ENCODE measurements around the gene ABCC8.

ABCC8 gene

GRCh38 chr11:17457396-17458173 lies 19.1 kb downstream of the ABCC8 start:
- Histone ChIP-seq H3K36me3 (ENCODE audit: control insufficient read depth, insufficient read depth, low read length) (no peaks in the 10 kb centered on the region), H3K9me3 (ENCODE audit: control insufficient read depth, insufficient read depth, low read length) (peaks cover 1% of the 10 kb centered on the region; the same call in 1 of the 2 replicates), H3K4me1 (ENCODE audit: control insufficient read depth, insufficient read depth, low read length) (peaks cover 2% of the 10 kb centered on the region; the same call in 1 of the 2 replicates), H3K27me3 (ENCODE audit: control insufficient read depth, insufficient read depth, low read length) (no peaks in the 10 kb centered on the region; the same call in 1 of the 2 replicates), H3K4me3 (ENCODE audit: low read length) (no peak overlapping the region), H3K27ac (ENCODE audit: low read length) (no peak overlapping the region)
- WGBS (ENCODE audit: insufficient coverage, insufficient read length): no CpG with 5 or more reads among the region's 8 CpGs
- no peak for DNase-seq (ENCODE audit: low read depth, low spot score)

- no peaks in the 10 kb centered on the region; the same call in 1 of the 2 replicates for H3K27me3 ChIP-seq (ENCODE audit: control insufficient read depth, insufficient read depth, low read length)
- no CpG with 5 or more reads among the region's 2 CpGs for WGBS (ENCODE audit: insufficient coverage, insufficient read length)
- H3K36me3 ChIP-seq (ENCODE audit: control insufficient read depth, insufficient read depth, low read length): no peaks in the 10 kb centered on the region
- H3K4me1 ChIP-seq (ENCODE audit: control insufficient read depth, insufficient read depth, low read length): no peaks in the 10 kb centered on the region
- DNase-seq (ENCODE audit: low read depth, low spot score): no peak
- H3K27ac ChIP-seq (ENCODE audit: low read length): no peak overlapping the region
- H3K4me3 ChIP-seq (ENCODE audit: low read length): no peak overlapping the region
- no peaks in the 10 kb centered on the region for H3K9me3 ChIP-seq (ENCODE audit: control insufficient read depth, insufficient read depth, low read length)
Observed at GRCh38 chr11:17452668-17453067, 24.0 kb downstream of the ABCC8 start.

GRCh38 chr11:17449158-17449557 lies 27.5 kb downstream of the ABCC8 start:
- Histone ChIP-seq H3K27ac (ENCODE audit: low read length) (no peak overlapping the region), H3K4me1 (ENCODE audit: control insufficient read depth, insufficient read depth, low read length) (no peaks in the 10 kb centered on the region), H3K36me3 (ENCODE audit: control insufficient read depth, insufficient read depth, low read length) (no peaks in the 10 kb centered on the region), H3K27me3 (ENCODE audit: control insufficient read depth, insufficient read depth, low read length) (no peaks in the 10 kb centered on the region), H3K9me3 (ENCODE audit: control insufficient read depth, insufficient read depth, low read length) (no peaks in the 10 kb centered on the region), H3K4me3 (ENCODE audit: low read length) (no peak overlapping the region)
- WGBS (ENCODE audit: insufficient coverage, insufficient read length): no CpG with 5 or more reads among the region's 8 CpGs
- DNase-seq (ENCODE audit: low read depth, low spot score): no peak

- H3K9me3 ChIP-seq (ENCODE audit: control insufficient read depth, insufficient read depth, low read length): no peaks in the 10 kb centered on the region
- H3K36me3 ChIP-seq (ENCODE audit: control insufficient read depth, insufficient read depth, low read length): no peaks in the 10 kb centered on the region
- no peak for DNase-seq (ENCODE audit: low read depth, low spot score)
- WGBS (ENCODE audit: insufficient coverage, insufficient read length): no CpG with 5 or more reads among the region's 2 CpGs
- no peak overlapping the region for H3K27ac ChIP-seq (ENCODE audit: low read length)
- H3K4me3 ChIP-seq (ENCODE audit: low read length): no peak overlapping the region
- H3K27me3 ChIP-seq (ENCODE audit: control insufficient read depth, insufficient read depth, low read length): no peaks in the 10 kb centered on the region
- H3K4me1 ChIP-seq (ENCODE audit: control insufficient read depth, insufficient read depth, low read length): no peaks in the 10 kb centered on the region
Observed at GRCh38 chr11:17446482-17446881, 30.2 kb downstream of the ABCC8 start.

- Histone ChIP-seq H3K36me3 (ENCODE audit: control insufficient read depth, insufficient read depth, low read length) (no peaks in the 10 kb centered on the region), H3K9me3 (ENCODE audit: control insufficient read depth, insufficient read depth, low read length) (no peaks in the 10 kb centered on the region), H3K27me3 (ENCODE audit: control insufficient read depth, insufficient read depth, low read length) (no peaks in the 10 kb centered on the region), H3K4me1 (ENCODE audit: control insufficient read depth, insufficient read depth, low read length) (no peaks in the 10 kb centered on the region), H3K27ac (ENCODE audit: low read length) (no peak overlapping the region), H3K4me3 (ENCODE audit: low read length) (no peak overlapping the region)
- WGBS (ENCODE audit: insufficient coverage, insufficient read length): no CpG with 5 or more reads among the region's 5 CpGs
- DNase-seq (ENCODE audit: low read depth, low spot score): no peak
Observed at GRCh38 chr11:17445240-17445795, 31.3 kb downstream of the ABCC8 start.

GRCh38 chr11:17443926-17444690 lies 32.5 kb downstream of the ABCC8 start:
- no peak for DNase-seq (ENCODE audit: low read depth, low spot score)
- WGBS (ENCODE audit: insufficient coverage, insufficient read length): no CpG with 5 or more reads among the region's 2 CpGs
- H3K9me3 ChIP-seq (ENCODE audit: control insufficient read depth, insufficient read depth, low read length): no peaks in the 10 kb centered on the region
- H3K36me3 ChIP-seq (ENCODE audit: control insufficient read depth, insufficient read depth, low read length): no peaks in the 10 kb centered on the region
- no peak overlapping the region for H3K27ac ChIP-seq (ENCODE audit: low read length)
- no peak overlapping the region for H3K4me3 ChIP-seq (ENCODE audit: low read length)
- H3K4me1 ChIP-seq (ENCODE audit: control insufficient read depth, insufficient read depth, low read length): no peaks in the 10 kb centered on the region
- no peaks in the 10 kb centered on the region for H3K27me3 ChIP-seq (ENCODE audit: control insufficient read depth, insufficient read depth, low read length)

GRCh38 chr11:17443423-17443822 lies 33.2 kb downstream of the ABCC8 start:
- no CpG with 5 or more reads among the region's 2 CpGs for WGBS (ENCODE audit: insufficient coverage, insufficient read length)
- no peak for DNase-seq (ENCODE audit: low read depth, low spot score)
- H3K27ac ChIP-seq (ENCODE audit: low read length): no peak overlapping the region
- no peaks in the 10 kb centered on the region for H3K4me1 ChIP-seq (ENCODE audit: control insufficient read depth, insufficient read depth, low read length)
- H3K27me3 ChIP-seq (ENCODE audit: control insufficient read depth, insufficient read depth, low read length): 0 out of 2 replicates have a peak, but pooled peaks cover 3% of the 10 kb centered on the region
- no peaks in the 10 kb centered on the region for H3K9me3 ChIP-seq (ENCODE audit: control insufficient read depth, insufficient read depth, low read length)
- H3K36me3 ChIP-seq (ENCODE audit: control insufficient read depth, insufficient read depth, low read length): no peaks in the 10 kb centered on the region
- H3K4me3 ChIP-seq (ENCODE audit: low read length): no peak overlapping the region

GRCh38 chr11:17443000-17443399 lies 33.6 kb downstream of the ABCC8 start:
- H3K27me3 ChIP-seq (ENCODE audit: control insufficient read depth, insufficient read depth, low read length): 0 out of 2 replicates have a peak, but pooled peaks cover 3% of the 10 kb centered on the region
- no peaks in the 10 kb centered on the region for H3K9me3 ChIP-seq (ENCODE audit: control insufficient read depth, insufficient read depth, low read length)
- H3K27ac ChIP-seq (ENCODE audit: low read length): no peak overlapping the region
- WGBS (ENCODE audit: insufficient coverage, insufficient read length): no CpG with 5 or more reads among the region's 4 CpGs
- no peak overlapping the region for H3K4me3 ChIP-seq (ENCODE audit: low read length)
- no peak for DNase-seq (ENCODE audit: low read depth, low spot score)
- H3K36me3 ChIP-seq (ENCODE audit: control insufficient read depth, insufficient read depth, low read length): no peaks in the 10 kb centered on the region
- no peaks in the 10 kb centered on the region for H3K4me1 ChIP-seq (ENCODE audit: control insufficient read depth, insufficient read depth, low read length)

GRCh38 chr11:17439316-17439782 lies 37.3 kb downstream of the ABCC8 start:
- no peak overlapping the region for H3K27ac ChIP-seq (ENCODE audit: low read length)
- no peaks in the 10 kb centered on the region for H3K4me1 ChIP-seq (ENCODE audit: control insufficient read depth, insufficient read depth, low read length)
- H3K36me3 ChIP-seq (ENCODE audit: control insufficient read depth, insufficient read depth, low read length): no peaks in the 10 kb centered on the region
- H3K4me3 ChIP-seq (ENCODE audit: low read length): no peak overlapping the region
- DNase-seq (ENCODE audit: low read depth, low spot score): no peak
- 0 out of 2 replicates have a peak, but pooled peaks cover 3% of the 10 kb centered on the region for H3K27me3 ChIP-seq (ENCODE audit: control insufficient read depth, insufficient read depth, low read length)
- no CpG with 5 or more reads among the region's 9 CpGs for WGBS (ENCODE audit: insufficient coverage, insufficient read length)
- no peaks in the 10 kb centered on the region for H3K9me3 ChIP-seq (ENCODE audit: control insufficient read depth, insufficient read depth, low read length)

GRCh38 chr11:17437366-17437765 lies 39.3 kb downstream of the ABCC8 start:
- H3K27me3 ChIP-seq (ENCODE audit: control insufficient read depth, insufficient read depth, low read length): 0 out of 2 replicates have a peak, but pooled peaks cover 3% of the 10 kb centered on the region
- no peak overlapping the region for H3K4me3 ChIP-seq (ENCODE audit: low read length)
- H3K4me1 ChIP-seq (ENCODE audit: control insufficient read depth, insufficient read depth, low read length): no peaks in the 10 kb centered on the region
- no peaks in the 10 kb centered on the region for H3K9me3 ChIP-seq (ENCODE audit: control insufficient read depth, insufficient read depth, low read length)
- WGBS (ENCODE audit: insufficient coverage, insufficient read length): no CpG with 5 or more reads among the region's 3 CpGs
- DNase-seq (ENCODE audit: low read depth, low spot score): no peak
- no peak overlapping the region for H3K27ac ChIP-seq (ENCODE audit: low read length)
- no peaks in the 10 kb centered on the region for H3K36me3 ChIP-seq (ENCODE audit: control insufficient read depth, insufficient read depth, low read length)
